Measurements from ENCODE around the gene SLC4A7.

GRCh38 chr3:27454461-27454860, 29.7 kb downstream of the SLC4A7 start:
- TF ChIP-seq CTCF (conservative IDR thresholded peaks at IDR 0.05; ENCODE audit: low read length) (no peak), EZH2phosphoT487 (IDR thresholded peaks at IDR 0.05; ENCODE audit: borderline replicate concordance) (no peak)

Data from Loucy (cell line).